GM12874 (cell line): ENCODE results near the gene SCAPER.

Experiments used
- CTCF ChIP-seq: IDR thresholded peaks from 2 replicates; pipeline ENCODE4 v1.5.1; 2011; ENCODE audit warnings: low read depth, mild to moderate bottlenecking, control low read depth, low read length, moderate library complexity; ENCODE audit not compliant: insufficient read depth

The SCAPER gene

GRCh38 chr15:76669521-76670207 is 235.5 kb downstream of the SCAPER start:
- no peak for TF ChIP-seq CTCF

- no peak for TF ChIP-seq CTCF
Observed at GRCh38 chr15:76668900-76669299, 236.2 kb downstream of the SCAPER start.

GRCh38 chr15:76667943-76668715 is 237.0 kb downstream of the SCAPER start:
- TF ChIP-seq CTCF: no peak

GRCh38 chr15:76664895-76665294 is 240.2 kb downstream of the SCAPER start:
- TF ChIP-seq CTCF: no peak

GRCh38 chr15:76664411-76664810 is 240.7 kb downstream of the SCAPER start:
- TF ChIP-seq CTCF: no peak

GRCh38 chr15:76663529-76663928 is 241.6 kb downstream of the SCAPER start:
- no peak for TF ChIP-seq CTCF

- no peak for TF ChIP-seq CTCF
Observed at GRCh38 chr15:76648732-76649444, 256.3 kb downstream of the SCAPER start.
